ENCODE data around the gene GSTO2.
"Not testable (repeated sequence)": the region's sequence is repeated elsewhere in the genome, so short reads cannot be mapped to it uniquely, and the experiment has no call there.

The GSTO2 gene

DNA sequence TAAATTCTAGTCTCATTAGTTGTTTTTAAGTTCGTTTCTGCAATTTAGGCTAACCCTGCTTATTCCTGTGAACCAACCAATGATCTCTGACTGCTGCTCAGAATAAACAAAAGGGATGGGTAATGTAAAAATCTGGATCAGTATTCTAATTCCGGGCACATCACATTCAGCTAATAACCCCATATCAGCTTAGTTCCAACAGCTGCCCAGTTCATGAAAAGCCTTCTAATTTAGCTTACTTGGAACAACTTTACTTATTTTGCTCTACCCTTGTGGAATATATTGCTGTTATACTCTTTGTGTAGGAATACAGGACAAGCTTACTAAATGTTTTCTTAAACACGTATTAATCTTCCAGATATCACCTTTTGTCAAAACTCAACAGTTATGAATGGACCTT, 33.2 kb upstream of the GSTO2 start:
- Histone ChIP-seq H3K9me3 (ENCODE audit: control insufficient read depth, low read length) (no peaks in the 10 kb centered on the region), H3K9ac (no peak overlapping the region), H3K27ac (no peak overlapping the region), H3K27me3 (ENCODE audit: control insufficient read depth, insufficient read depth, low read length) (no peaks in the 10 kb centered on the region), H3K79me2 (no peaks in the 10 kb centered on the region), H3K4me1 (no peaks in the 10 kb centered on the region), H3K4me3 (ENCODE audit: low read depth, low read length) (no peak overlapping the region), H3K4me2 (ENCODE audit: low read length) (no peak overlapping the region), H2AFZ (no peak overlapping the region), H3K36me3 (ENCODE audit: control insufficient read depth, insufficient read depth, low read length) (no peaks in the 10 kb centered on the region)
- TF ChIP-seq, protein P1, sequence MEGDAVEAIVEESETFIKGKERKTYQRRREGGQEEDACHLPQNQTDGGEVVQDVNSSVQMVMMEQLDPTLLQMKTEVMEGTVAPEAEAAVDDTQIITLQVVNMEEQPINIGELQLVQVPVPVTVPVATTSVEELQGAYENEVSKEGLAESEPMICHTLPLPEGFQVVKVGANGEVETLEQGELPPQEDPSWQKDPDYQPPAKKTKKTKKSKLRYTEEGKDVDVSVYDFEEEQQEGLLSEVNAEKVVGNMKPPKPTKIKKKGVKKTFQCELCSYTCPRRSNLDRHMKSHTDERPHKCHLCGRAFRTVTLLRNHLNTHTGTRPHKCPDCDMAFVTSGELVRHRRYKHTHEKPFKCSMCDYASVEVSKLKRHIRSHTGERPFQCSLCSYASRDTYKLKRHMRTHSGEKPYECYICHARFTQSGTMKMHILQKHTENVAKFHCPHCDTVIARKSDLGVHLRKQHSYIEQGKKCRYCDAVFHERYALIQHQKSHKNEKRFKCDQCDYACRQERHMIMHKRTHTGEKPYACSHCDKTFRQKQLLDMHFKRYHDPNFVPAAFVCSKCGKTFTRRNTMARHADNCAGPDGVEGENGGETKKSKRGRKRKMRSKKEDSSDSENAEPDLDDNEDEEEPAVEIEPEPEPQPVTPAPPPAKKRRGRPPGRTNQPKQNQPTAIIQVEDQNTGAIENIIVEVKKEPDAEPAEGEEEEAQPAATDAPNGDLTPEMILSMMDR (IDR thresholded peaks at IDR 0.05): no peak

DNA sequence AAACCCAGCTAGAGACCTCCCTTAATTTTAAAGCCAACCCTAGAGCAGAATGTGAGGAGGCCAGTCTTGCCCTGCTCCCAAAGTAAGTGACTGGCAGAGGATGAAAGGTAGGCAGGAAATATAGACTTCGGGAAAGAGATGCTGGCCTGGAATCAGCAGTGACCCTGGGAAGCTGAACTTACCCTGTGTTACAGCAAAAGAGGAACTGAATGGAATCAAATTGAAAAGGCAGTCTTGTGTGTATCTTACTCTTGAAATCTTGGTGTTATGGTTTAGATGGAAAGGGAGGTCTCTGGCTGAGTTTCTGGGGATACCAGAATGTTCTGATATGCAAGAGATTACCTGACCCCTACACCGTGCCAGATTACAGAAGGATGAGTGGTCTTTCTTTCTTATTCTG, 28.9 kb upstream of the GSTO2 start:
- Histone ChIP-seq H3K4me1 (no peaks in the 10 kb centered on the region), H3K4me2 (ENCODE audit: low read length) (no peak overlapping the region), H3K79me2 (no peaks in the 10 kb centered on the region), H2AFZ (no peak overlapping the region), H3K27me3 (ENCODE audit: control insufficient read depth, insufficient read depth, low read length) (no peaks in the 10 kb centered on the region), H3K27ac (no peak overlapping the region), H3K9ac (no peak overlapping the region), H3K4me3 (ENCODE audit: low read depth, low read length) (no peak overlapping the region), H3K36me3 (ENCODE audit: control insufficient read depth, insufficient read depth, low read length) (no peaks in the 10 kb centered on the region), H3K9me3 (ENCODE audit: control insufficient read depth, low read length) (no peaks in the 10 kb centered on the region)
- TF ChIP-seq, protein P1 (IDR thresholded peaks at IDR 0.05): no peak

DNA sequence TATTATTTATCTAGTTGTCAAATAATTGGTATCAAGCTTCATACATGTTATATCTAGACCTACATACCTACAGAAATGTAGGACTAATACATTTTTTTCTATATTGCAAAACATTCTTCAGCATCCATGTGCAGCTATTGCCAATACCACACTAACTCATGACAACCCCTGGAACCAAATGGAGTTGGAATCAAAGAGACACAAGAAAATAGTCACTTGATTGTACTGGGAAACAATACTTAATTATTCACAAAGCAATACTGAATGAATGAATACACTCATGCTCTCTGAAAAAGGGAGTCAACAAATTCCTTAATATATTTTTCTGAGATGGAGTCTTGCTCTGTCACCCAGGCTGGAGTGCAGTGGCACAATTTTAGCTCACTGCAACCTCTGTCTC, 26.4 kb upstream of the GSTO2 start:
- no peaks in the 10 kb centered on the region for H3K4me1 ChIP-seq
- H3K79me2 ChIP-seq: no peaks in the 10 kb centered on the region
- no peak overlapping the region for H3K4me2 ChIP-seq (ENCODE audit: low read length)
- no peak overlapping the region for H3K4me3 ChIP-seq (ENCODE audit: low read depth, low read length)
- H3K27ac ChIP-seq: no peak overlapping the region
- H3K9ac ChIP-seq: no peak overlapping the region
- no peaks in the 10 kb centered on the region for H3K9me3 ChIP-seq (ENCODE audit: control insufficient read depth, low read length)
- TF ChIP-seq, protein P1 (IDR thresholded peaks at IDR 0.05): no peak
- no peak overlapping the region for H2AFZ ChIP-seq
- no peaks in the 10 kb centered on the region for H3K27me3 ChIP-seq (ENCODE audit: control insufficient read depth, insufficient read depth, low read length)
- H3K36me3 ChIP-seq (ENCODE audit: control insufficient read depth, insufficient read depth, low read length): no peaks in the 10 kb centered on the region

DNA sequence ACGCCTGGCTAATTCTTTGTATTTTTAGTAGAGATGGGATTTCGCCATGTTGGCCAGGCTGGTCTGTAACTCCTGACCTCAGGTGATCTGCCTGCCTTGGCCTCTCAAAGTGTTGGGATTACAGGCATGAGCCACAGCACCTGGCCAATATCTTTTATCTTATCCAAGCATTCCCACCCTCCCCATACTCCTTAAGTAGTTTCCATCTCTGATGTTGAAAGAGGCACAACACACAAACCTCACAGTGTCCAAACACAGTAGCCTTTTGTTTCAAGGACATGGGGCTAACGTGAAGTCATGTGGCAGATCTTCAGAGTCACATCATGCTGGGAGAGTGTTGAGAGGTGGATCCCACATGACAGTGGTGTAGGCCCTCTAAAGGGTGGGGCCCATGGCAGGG, 26.0 kb upstream of the GSTO2 start:
- not testable (repeated sequence) for H3K4me2 ChIP-seq (ENCODE audit: low read length); H3K27me3 ChIP-seq (ENCODE audit: control insufficient read depth, insufficient read depth, low read length); H3K79me2 ChIP-seq; H3K9me3 ChIP-seq (ENCODE audit: control insufficient read depth, low read length); H3K36me3 ChIP-seq (ENCODE audit: control insufficient read depth, insufficient read depth, low read length); H3K4me3 ChIP-seq (ENCODE audit: low read depth, low read length); H3K4me1 ChIP-seq; H3K9ac ChIP-seq; H2AFZ ChIP-seq; H3K27ac ChIP-seq

DNA sequence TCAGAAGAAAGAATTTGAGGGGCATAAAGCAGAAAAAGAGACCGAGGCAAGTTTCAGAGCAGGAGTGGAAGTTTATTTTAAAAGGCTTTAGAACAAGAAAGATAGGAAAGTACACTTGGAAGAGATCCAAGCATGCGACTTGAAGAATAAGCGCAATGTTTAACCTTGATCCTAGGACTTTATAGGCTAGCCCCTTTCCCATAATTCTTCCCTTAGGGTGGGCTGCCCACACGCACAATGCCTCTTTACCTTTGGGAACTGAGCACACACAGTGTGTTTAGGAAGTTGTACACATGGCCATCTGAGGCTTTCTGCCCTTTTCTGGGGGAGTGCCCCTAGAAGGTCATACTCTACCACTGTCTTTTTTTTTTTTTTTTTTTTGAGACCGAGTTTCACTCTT, 25.5 kb upstream of the GSTO2 start:
- no peak overlapping the region for H3K4me3 ChIP-seq (ENCODE audit: low read depth, low read length)
- H3K9ac ChIP-seq: no peak overlapping the region
- H3K4me2 ChIP-seq (ENCODE audit: low read length): no peak overlapping the region
- H2AFZ ChIP-seq: no peak overlapping the region
- no peaks in the 10 kb centered on the region for H3K27me3 ChIP-seq (ENCODE audit: control insufficient read depth, insufficient read depth, low read length)
- H3K79me2 ChIP-seq: no peaks in the 10 kb centered on the region
- TF ChIP-seq, protein P1 (IDR thresholded peaks at IDR 0.05): no peak
- H3K9me3 ChIP-seq (ENCODE audit: control insufficient read depth, low read length): no peaks in the 10 kb centered on the region
- H3K36me3 ChIP-seq (ENCODE audit: control insufficient read depth, insufficient read depth, low read length): no peaks in the 10 kb centered on the region
- no peaks in the 10 kb centered on the region for H3K4me1 ChIP-seq
- no peak overlapping the region for H3K27ac ChIP-seq
